ENCODE measurements around the gene CRY1.

GRCh38 chr12:107012736-107013425 lies 80.5 kb downstream of the CRY1 start:
- TF ChIP-seq CTCF (IDR thresholded peaks at IDR 0.05) (no peak), POLR2A (IDR thresholded peaks at IDR 0.05) (no peak)

All from stomach (tissue), 4 donors.